HEK293T (cell line): Measurements from ENCODE around the gene TSEN54.

Experiments used
- CTCF ChIA-PET: fragments of 350-600 bp; formaldehyde crosslinking; extraction: SDS; loops from one replicate; lab custom pipeline; 2021; ENCODE audit warnings: antibody characterized with exemption, inconsistent platforms; lab: Yijun Ruan, JAX
- POLR2A ChIA-PET: fragments of 350-600 bp; formaldehyde crosslinking; extraction: SDS; loops from one replicate; lab custom pipeline; 2020; ENCODE audit warnings: antibody characterized with exemption, inconsistent platforms; lab: Yijun Ruan, JAX
- DNase-seq: peaks from one replicate; pipeline ENCODE4 v3.0.0; 2012; ENCODE audit warnings: mixed read lengths; ENCODE audit errors: extremely low spot score
- ARNT ChIP-seq: fragments of 450-650 bp; IDR thresholded peaks from 2 replicates; pipeline ENCODE4 v1.6.1; 2017; ENCODE audit warnings: mild to moderate bottlenecking
- BHLHE40 ChIP-seq: fragments of 450-650 bp; IDR thresholded peaks from 2 replicates; pipeline ENCODE4 v1.6.1; 2016; ENCODE audit warnings: mild to moderate bottlenecking, moderate library complexity, borderline replicate concordance
- CTBP1 ChIP-seq: fragments of 450-650 bp; IDR thresholded peaks from 2 replicates; pipeline ENCODE4 v1.6.1; 2016; ENCODE audit warnings: borderline replicate concordance
- ELF4 ChIP-seq: fragments of 450-650 bp; IDR thresholded peaks from 2 replicates; pipeline ENCODE4 v1.6.1; 2017; ENCODE audit warnings: antibody characterized with exemption
- FOXA1 ChIP-seq: fragments of 450-650 bp; IDR thresholded peaks from 2 replicates; pipeline ENCODE4 v1.6.1; 2016; ENCODE audit warnings: mild to moderate bottlenecking
- FOXK2 ChIP-seq: fragments of 450-650 bp; IDR thresholded peaks from 2 replicates; pipeline ENCODE4 v1.6.1; 2016; ENCODE audit warnings: mild to moderate bottlenecking
- FOXM1 ChIP-seq: fragments of 450-650 bp; IDR thresholded peaks from 2 replicates; pipeline ENCODE4 v1.6.1; 2017; ENCODE audit warnings: mild to moderate bottlenecking, borderline replicate concordance
- HDGF ChIP-seq: fragments of 450-650 bp; IDR thresholded peaks from 2 replicates; pipeline ENCODE4 v1.6.1; 2017; ENCODE audit warnings: antibody characterized with exemption, borderline replicate concordance
- L3MBTL2 ChIP-seq: fragments of 450-650 bp; conservative IDR thresholded peaks from 2 replicates; pipeline ENCODE4 v1.6.1; 2016; ENCODE audit warnings: mild to moderate bottlenecking
- LEF1 ChIP-seq: fragments of 450-650 bp; IDR thresholded peaks from 2 replicates; pipeline ENCODE4 v1.6.1; 2017; ENCODE audit warnings: mild to moderate bottlenecking, borderline replicate concordance
- NFRKB ChIP-seq: fragments of 450-650 bp; IDR thresholded peaks from 2 replicates; pipeline ENCODE4 v1.6.1; 2016; ENCODE audit warnings: mild to moderate bottlenecking, moderate library complexity
- SP1 ChIP-seq: fragments of 450-650 bp; IDR thresholded peaks from 2 replicates; pipeline ENCODE4 v1.6.1; 2017
- SUZ12 ChIP-seq: fragments of 450-650 bp; IDR thresholded peaks from 2 replicates; pipeline ENCODE4 v1.6.1; 2016; ENCODE audit warnings: mild to moderate bottlenecking
- TARDBP ChIP-seq: fragments of 450-650 bp; IDR thresholded peaks from 2 replicates; pipeline ENCODE4 v1.6.1; 2016
- ZNF384 ChIP-seq: fragments of 450-650 bp; IDR thresholded peaks from 2 replicates; pipeline ENCODE4 v1.6.1; 2016
- TF ChIP-seq, protein P1 (sequence below): fragments of 450-650 bp; IDR thresholded peaks from 2 replicates; pipeline ENCODE4 v1.6.1; 2016

TSEN54 gene

DNA sequence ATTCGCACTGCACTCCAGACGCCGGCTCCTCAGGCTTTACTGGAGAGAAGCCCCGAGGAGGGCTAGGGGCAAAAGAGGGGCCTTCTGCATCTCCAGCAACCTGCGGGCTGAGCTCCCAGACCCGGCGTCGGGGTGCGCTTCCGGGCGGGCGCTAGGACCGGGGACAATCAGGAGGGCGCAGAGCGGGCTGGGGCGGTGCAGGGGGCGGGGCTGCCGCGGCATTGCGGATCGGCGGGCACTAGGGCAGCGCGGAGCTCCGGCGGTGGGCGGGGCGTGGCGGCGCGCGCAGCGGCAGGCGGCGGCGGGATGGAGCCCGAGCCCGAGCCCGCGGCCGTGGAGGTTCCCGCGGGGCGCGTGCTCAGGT is at the start of gene TSEN54:
Gene TSEN54 (plus strand): TSS at position 274 of the 364 bp plus-strand sequence. CDS start 33 bp downstream, at position 307.
- TF ChIP-seq ARNT (peak; percentile 79), SP1 (no peak), FOXA1 (no peak), L3MBTL2 (peak; percentile 5; the same call in 1 of the 2 replicates), LEF1 (peak; percentile 65; the same call in 1 of the 2 replicates), FOXM1 (peak; percentile 98), CTBP1 (no peak)
- ChIA-PET CTCF (interaction anchor here (0.5 to 1.4 kb wide), 14 partner anchors 8 to 276 kb away, joined by 3 to 9 read pairs (median 3); partner anchors contain the start of genes LLGL2, MIF4GD and TMEM94), POLR2A (interaction anchor here (0.8 to 2.2 kb wide), 16 partner anchors 9 to 529 kb away, joined by 3 to 21 read pairs (median 4); partner anchors contain the start of genes CDR2L, LLGL2, MIF4GD and SLC25A19)
- peak; percentile 96 for DNase-seq

DNA sequence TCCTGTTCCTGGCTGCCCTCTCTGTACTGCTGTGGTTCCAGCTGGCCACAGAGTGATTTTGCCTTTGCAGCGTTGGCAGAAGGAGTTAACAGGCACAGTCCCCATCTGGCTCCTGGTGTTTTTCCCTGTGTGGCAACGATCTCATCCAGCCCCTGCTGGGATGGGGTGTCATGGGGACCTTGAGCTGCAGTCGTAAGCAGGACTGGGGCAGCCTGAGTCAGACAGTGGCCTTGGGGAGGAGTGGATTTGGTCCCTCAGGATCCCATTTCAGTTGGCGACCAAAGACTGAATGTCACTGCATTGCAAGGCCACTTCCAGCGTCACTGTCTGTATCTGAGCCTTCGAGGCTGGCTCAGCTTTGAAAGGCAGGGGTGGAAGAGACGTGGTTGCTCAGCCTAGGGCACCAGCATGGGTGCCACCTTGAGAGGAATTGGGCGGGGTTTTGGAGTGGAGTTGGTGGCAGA is 48.0 kb upstream of the TSEN54 start:
- POLR2A ChIA-PET, result interaction anchor here (3.0 kb wide), 1 partner anchor 11 kb away, joined by 12 read pairs; the partner anchor contains the start of gene TMEM94

GRCh38 chr17:75468779-75469373 is 47.5 kb upstream of the TSEN54 start:
- CTCF ChIA-PET, result no interaction called here
- POLR2A ChIA-PET, result interaction anchor here (1.2 to 3.0 kb wide), 2 partner anchors 12 to 15 kb away, joined by 3 to 12 read pairs; partner anchors contain the start of gene TMEM94
- TF ChIP-seq FOXM1 (no peak), LEF1 (no peak), ELF4 (no peak), ZNF384 (no peak), FOXA1 (no peak), SP1 (no peak), BHLHE40 (no peak), TARDBP (no peak), CTBP1 (no peak), FOXK2 (no peak), NFRKB (no peak), SUZ12 (no peak), L3MBTL2 (no peak)
- TF ChIP-seq, protein P1, sequence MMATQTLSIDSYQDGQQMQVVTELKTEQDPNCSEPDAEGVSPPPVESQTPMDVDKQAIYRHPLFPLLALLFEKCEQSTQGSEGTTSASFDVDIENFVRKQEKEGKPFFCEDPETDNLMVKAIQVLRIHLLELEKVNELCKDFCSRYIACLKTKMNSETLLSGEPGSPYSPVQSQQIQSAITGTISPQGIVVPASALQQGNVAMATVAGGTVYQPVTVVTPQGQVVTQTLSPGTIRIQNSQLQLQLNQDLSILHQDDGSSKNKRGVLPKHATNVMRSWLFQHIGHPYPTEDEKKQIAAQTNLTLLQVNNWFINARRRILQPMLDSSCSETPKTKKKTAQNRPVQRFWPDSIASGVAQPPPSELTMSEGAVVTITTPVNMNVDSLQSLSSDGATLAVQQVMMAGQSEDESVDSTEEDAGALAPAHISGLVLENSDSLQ, result no peak
- DNase-seq, result no peak

More for the DNA sequence above, 48.0 kb upstream of the TSEN54 start:
- no peak for TF ChIP-seq FOXK2
- TF ChIP-seq HDGF, result no peak
- TF ChIP-seq ELF4, result no peak
- no peak for TF ChIP-seq NFRKB
- no peak for TF ChIP-seq TARDBP
- TF ChIP-seq FOXA1, result no peak
- no peak for TF ChIP-seq SUZ12
- no peak for TF ChIP-seq CTBP1
- no peak for TF ChIP-seq L3MBTL2
- TF ChIP-seq, protein P1, result no peak
- TF ChIP-seq ARNT, result no peak
- no peak for TF ChIP-seq LEF1
- TF ChIP-seq FOXM1, result no peak
- no peak for TF ChIP-seq SP1
- no peak for TF ChIP-seq BHLHE40
- no peak for TF ChIP-seq ZNF384
- CTCF ChIA-PET, result no interaction called here
- no peak for DNase-seq

GRCh38 chr17:75471207-75471606 is 45.1 kb upstream of the TSEN54 start:
- ChIA-PET POLR2A (interaction anchor here (0.7 to 3.0 kb wide), 3 partner anchors 13 to 28 kb away, joined by 3 to 12 read pairs (median 4); partner anchors contain the start of gene TMEM94), CTCF (no interaction called here)
- DNase-seq, result no peak
- TF ChIP-seq NFRKB (no peak), BHLHE40 (no peak), LEF1 (no peak), FOXA1 (no peak), ARNT (no peak), L3MBTL2 (no peak), ELF4 (no peak), FOXK2 (no peak), FOXM1 (no peak), ZNF384 (no peak)
- TF ChIP-seq, protein P1, result no peak

- DNase-seq, result no peak
- CTCF ChIA-PET, result interaction anchor here (1.2 kb wide), 1 partner anchor 33 kb away, joined by 3 read pairs; no protein-coding TSS in a partner anchor
- POLR2A ChIA-PET, result interaction anchor here (0.7 to 2.8 kb wide), 4 partner anchors 14 to 66 kb away, joined by 3 to 14 read pairs (median 4); partner anchors contain the start of gene TMEM94
- TF ChIP-seq SUZ12 (no peak), FOXM1 (no peak), LEF1 (no peak), ZNF384 (no peak), HDGF (no peak), ELF4 (no peak)
- TF ChIP-seq, protein P1, result no peak
Observed at GRCh38 chr17:75472119-75472518, 44.2 kb upstream of the TSEN54 start.
